ENCODE results near the gene HSCB. TPM values are rescaled to one million over a fixed set of nuclear protein-coding genes. Genes with fewer than 3 reads are reported as not detected.
A peak's percentile ranks its signal among the peaks of the same experiment; 100 is the strongest.

The HSCB gene
- total and polyA plus RNA-seq, 9 of the 15 experiments (the other 6 are each of a cell fraction or from before 2014, with no cell fraction given), result 2.6 to 13.1 (median 8.6) TPM

DNA sequence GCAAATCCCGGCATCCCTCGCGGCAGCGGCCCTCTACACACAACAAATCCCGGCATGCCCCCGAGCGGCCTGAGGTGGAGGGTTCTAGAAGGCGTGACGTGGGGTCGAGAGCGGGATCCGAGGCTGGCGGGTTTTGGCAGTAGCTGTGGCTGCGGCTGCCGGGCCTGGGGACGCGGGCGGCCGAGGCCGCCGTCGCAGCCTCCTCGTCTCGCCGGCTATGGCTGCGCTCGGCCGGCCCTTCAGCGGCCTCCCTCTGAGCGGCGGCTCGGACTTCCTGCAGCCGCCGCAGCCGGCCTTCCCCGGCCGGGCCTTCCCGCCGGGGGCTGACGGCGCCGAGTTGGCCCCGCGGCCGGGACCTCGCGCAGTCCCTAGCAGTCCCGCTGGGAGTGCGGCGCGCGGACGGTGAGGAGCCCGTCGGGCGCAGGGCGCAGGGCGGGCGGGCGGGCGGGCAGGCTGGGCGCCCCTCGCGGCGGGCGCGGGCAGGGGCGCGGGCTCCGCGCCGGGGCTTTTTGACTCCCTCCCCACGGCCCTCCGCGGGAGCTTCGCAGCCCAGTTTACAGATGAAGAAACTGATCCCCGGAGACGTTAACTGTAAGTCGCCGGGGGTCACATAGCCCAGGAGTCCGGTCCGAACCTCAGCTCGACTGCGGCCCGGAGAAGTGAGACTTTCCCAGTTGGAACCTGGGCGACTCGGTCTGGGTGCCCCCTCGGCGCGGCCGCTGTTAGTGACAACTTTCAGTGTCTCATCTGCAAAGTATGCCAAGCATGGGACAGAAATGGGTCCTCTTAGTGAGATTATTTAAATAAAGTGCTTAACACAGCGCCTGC lies 31.0 kb downstream of the HSCB start, which contains the start of gene CCDC117 (continued):
- peak; percentile 15 to 45 (median 17); a peak in 1 of 6 replicates for TF ChIP-seq CTCF (IDR thresholded peaks at IDR 0.05 in 2 of 3, conservative IDR thresholded peaks at IDR 0.05 in 1 of 3; ENCODE audit: insufficient read depth in 2 of 3, low read depth in 1 of 3, low read length in 3 of 3)
- TF ChIP-seq E2F6 (IDR thresholded peaks at IDR 0.05; ENCODE audit: borderline replicate concordance in 1 of 2, extremely low read depth in 1 of 2, insufficient read depth in 1 of 2, insufficient read length in 1 of 2, low read depth in 1 of 2, low read length in 1 of 2, poor library complexity in 1 of 2, severe bottlenecking in 1 of 2), result peak; percentile 49 to 65
- no peak for TF ChIP-seq NCOA1 (IDR thresholded peaks at IDR 0.05; ENCODE audit: low read depth)
- TF ChIP-seq POLR2A (conservative IDR thresholded peaks at IDR 0.05), result peak; percentile 65
- TF ChIP-seq, protein P1, sequence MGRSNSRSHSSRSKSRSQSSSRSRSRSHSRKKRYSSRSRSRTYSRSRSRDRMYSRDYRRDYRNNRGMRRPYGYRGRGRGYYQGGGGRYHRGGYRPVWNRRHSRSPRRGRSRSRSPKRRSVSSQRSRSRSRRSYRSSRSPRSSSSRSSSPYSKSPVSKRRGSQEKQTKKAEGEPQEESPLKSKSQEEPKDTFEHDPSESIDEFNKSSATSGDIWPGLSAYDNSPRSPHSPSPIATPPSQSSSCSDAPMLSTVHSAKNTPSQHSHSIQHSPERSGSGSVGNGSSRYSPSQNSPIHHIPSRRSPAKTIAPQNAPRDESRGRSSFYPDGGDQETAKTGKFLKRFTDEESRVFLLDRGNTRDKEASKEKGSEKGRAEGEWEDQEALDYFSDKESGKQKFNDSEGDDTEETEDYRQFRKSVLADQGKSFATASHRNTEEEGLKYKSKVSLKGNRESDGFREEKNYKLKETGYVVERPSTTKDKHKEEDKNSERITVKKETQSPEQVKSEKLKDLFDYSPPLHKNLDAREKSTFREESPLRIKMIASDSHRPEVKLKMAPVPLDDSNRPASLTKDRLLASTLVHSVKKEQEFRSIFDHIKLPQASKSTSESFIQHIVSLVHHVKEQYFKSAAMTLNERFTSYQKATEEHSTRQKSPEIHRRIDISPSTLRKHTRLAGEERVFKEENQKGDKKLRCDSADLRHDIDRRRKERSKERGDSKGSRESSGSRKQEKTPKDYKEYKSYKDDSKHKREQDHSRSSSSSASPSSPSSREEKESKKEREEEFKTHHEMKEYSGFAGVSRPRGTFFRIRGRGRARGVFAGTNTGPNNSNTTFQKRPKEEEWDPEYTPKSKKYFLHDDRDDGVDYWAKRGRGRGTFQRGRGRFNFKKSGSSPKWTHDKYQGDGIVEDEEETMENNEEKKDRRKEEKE (IDR thresholded peaks at IDR 0.05; ENCODE audit: borderline replicate concordance in 1 of 2, control insufficient read depth in 1 of 2, low read depth in 2 of 2, low read length in 1 of 2), result no peak
- TF ChIP-seq MYBL2 (IDR thresholded peaks at IDR 0.05; ENCODE audit: low read depth), result no peak
- TF ChIP-seq MYBL2 (CRISPR knock-in tag; IDR thresholded peaks at IDR 0.05; ENCODE audit: borderline replicate concordance), result no peak
- TF ChIP-seq RBFOX2 (IDR thresholded peaks at IDR 0.05; ENCODE audit: low read depth, low read length), result peak; percentile 87
- TF ChIP-seq ZNF3 (CRISPR knock-in tag; IDR thresholded peaks at IDR 0.05), result no peak
- TF ChIP-seq, protein P2, sequence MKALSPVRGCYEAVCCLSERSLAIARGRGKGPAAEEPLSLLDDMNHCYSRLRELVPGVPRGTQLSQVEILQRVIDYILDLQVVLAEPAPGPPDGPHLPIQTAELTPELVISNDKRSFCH (CRISPR knock-in tag; IDR thresholded peaks at IDR 0.05), result no peak
- TF ChIP-seq, protein P2 (tag; IDR thresholded peaks at IDR 0.05), result no peak
- TF ChIP-seq PTRF (tag; IDR thresholded peaks at IDR 0.05), result no peak

Data from K562 (cell line).